HCT116 (cell line): ENCODE results near the gene KIRREL1. TPM values are rescaled to one million over a fixed set of nuclear protein-coding genes. Genes with fewer than 3 reads are reported as not detected.

Experiments
- ATAC-seq: fragments of 200-7000 bp; cut with Tn5 transposase; 2 replicates; pipeline ENCODE4 v1.9.1; 2020; ENCODE audit warnings: mild to moderate bottlenecking, moderate library complexity
- BruUV-seq: library from RNA; stranded (reverse); fragments of 400-500 nt; replicated peaks from 2 replicates; lab custom pipeline; 2021; lab: Mats Ljungman, UMichigan
- CTCF ChIA-PET: fragments of 300-600 bp; sonication (Branson Sonifier 250); formaldehyde crosslinking; loops from one replicate; lab custom pipeline; 2021; ENCODE audit warnings: antibody characterized with exemption; lab: Charles Lee
- POLR2A ChIA-PET: fragments of 300-600, 350-600 bp; sonication (Branson Sonifier 250); formaldehyde crosslinking; loops from one replicate; lab custom pipeline; 2021; ENCODE audit warnings: antibody characterized with exemption; lab: Charles Lee
- RAD21 ChIA-PET, 2 experiments: fragments of 300-600 bp; sonication (Branson Sonifier 250); formaldehyde crosslinking; loops; one replicate each; lab custom pipeline; 2023; ENCODE audit warnings: low total read pairs in 2 of 2; ENCODE audit not compliant: uncharacterized antibody in 2 of 2, unreplicated experiment in 2 of 2, low non-redundant PET in 1 of 2; lab: Charles Lee
- DNase-seq: peaks from one replicate; pipeline ENCODE4 v3.0.0-alpha.2; 2010; ENCODE audit warnings: low read depth, low spot score
- H2AFZ ChIP-seq: fragments of 200-600 bp; shearing (Covaris generic), sonication (generic); 2 replicates; pipeline ENCODE4 v1.6.1; 2017; ENCODE audit warnings: low read depth, mixed run types, mixed read lengths, antibody characterized with exemption, low read length; ENCODE audit not compliant: poor library complexity, severe bottlenecking
- H3K27ac ChIP-seq: 2 replicates; pipeline ENCODE4 v1.5.1; 2012; ENCODE audit warnings: low read depth, low read length
- H3K27me3 ChIP-seq: fragments of 200-600 bp; sonication (generic); 2 replicates; pipeline ENCODE4 v1.6.1; 2016; ENCODE audit warnings: mixed run types, low read length, mixed read lengths; ENCODE audit not compliant: insufficient read depth
- H3K36me3 ChIP-seq, 2 experiments: fragments of 200-500 bp in 1 of 2; fragments of 200-600 bp in 1 of 2; sonication (Bioruptor generic) in 1 of 2; sonication (generic) in 1 of 2; 2 replicates each; pipeline versions ENCODE4 v1.5.1 to v1.6.1; 2014 to 2016; ENCODE audit warnings: low read length in 2 of 2, inconsistent platforms in 1 of 2, mixed read lengths in 1 of 2, mixed run types in 1 of 2; ENCODE audit not compliant: insufficient read depth in 2 of 2, control insufficient read depth in 1 of 2
- H3K4me1 ChIP-seq, 2 experiments: fragments of 200-600 bp in 1 of 2; sonication (generic) in 1 of 2; 2 replicates each; pipeline versions ENCODE4 v1.5.1 to v1.6.1; 2012 to 2017; ENCODE audit warnings: low read length in 2 of 2, inconsistent platforms in 1 of 2, mild to moderate bottlenecking in 1 of 2, mixed read lengths in 1 of 2, mixed run types in 1 of 2, moderate library complexity in 1 of 2; ENCODE audit not compliant: insufficient read depth in 2 of 2, control insufficient read depth in 1 of 2
- H3K4me2 ChIP-seq: fragments of 200-600 bp; sonication (generic); 2 replicates; pipeline ENCODE4 v1.6.1; 2017; ENCODE audit warnings: mixed run types, low read length, mixed read lengths
- H3K4me3 ChIP-seq, 2 experiments: fragments of 200-600 bp in 1 of 2; sonication (generic) in 1 of 2; replicated peaks in 1 of 2; 2 replicates each; pipeline ENCODE4 v1.5.1; 2011 to 2016; ENCODE audit warnings: low read length in 2 of 2, control low read depth in 1 of 2, low read depth in 1 of 2, mild to moderate bottlenecking in 1 of 2, mixed read lengths in 1 of 2, mixed run types in 1 of 2
- H3K79me2 ChIP-seq: fragments of 200-600 bp; sonication (generic); 2 replicates; pipeline ENCODE4 v1.6.1; 2017; ENCODE audit warnings: mild to moderate bottlenecking, mixed run types, low read length, moderate library complexity, mixed read lengths; ENCODE audit not compliant: insufficient read depth
- H3K9ac ChIP-seq: fragments of 200-600 bp; sonication (generic); 2 replicates; pipeline ENCODE4 v1.6.1; 2016; ENCODE audit warnings: low read length, mixed read lengths
- H3K9me2 ChIP-seq: fragments of 200-600 bp; sonication (generic), shearing (Covaris generic); 2 replicates; pipeline ENCODE4 v1.6.1; 2017; ENCODE audit warnings: mixed run types, mild to moderate bottlenecking, moderate library complexity; ENCODE audit not compliant: insufficient read depth
- H3K9me3 ChIP-seq, 2 experiments: fragments of 200-500 bp in 1 of 2; fragments of 200-600 bp in 1 of 2; sonication (Bioruptor generic) in 1 of 2; sonication (generic) in 1 of 2; 2 replicates each; pipeline ENCODE4 v1.6.1; 2014 to 2017; ENCODE audit warnings: low read length in 2 of 2, mixed read lengths in 2 of 2, inconsistent platforms in 1 of 2, low read depth in 1 of 2, mild to moderate bottlenecking in 1 of 2, mixed run types in 1 of 2, moderate library complexity in 1 of 2; ENCODE audit not compliant: control insufficient read depth in 1 of 2, insufficient read depth in 1 of 2
- H4K20me1 ChIP-seq: fragments of 200-600 bp; sonication (generic), shearing (Covaris generic); 2 replicates; pipeline ENCODE4 v1.6.1; 2017; ENCODE audit warnings: mixed run types, mild to moderate bottlenecking, moderate library complexity; ENCODE audit not compliant: insufficient read depth
- JUND ChIP-seq: IDR thresholded peaks from 2 replicates; pipeline ENCODE4 v1.6.1; 2012
- TCF7L2 ChIP-seq: IDR thresholded peaks from 2 replicates; pipeline ENCODE4 v1.7.0; 2011; ENCODE audit warnings: borderline replicate concordance, inconsistent platforms; ENCODE audit not compliant: insufficient read depth, insufficient read length; ENCODE audit errors: extremely low read depth
- ZNF274 ChIP-seq: fragments of 200-500 bp; sonication (Bioruptor generic); IDR thresholded peaks from 2 replicates; pipeline ENCODE4 v1.6.1; 2014; ENCODE audit warnings: mild to moderate bottlenecking, low read depth, low read length, inconsistent platforms
- intact Hi-C: fragments of 100-400 bp; cut with micrococcal nuclease; formaldehyde crosslinking; loops from 2 replicates; pipeline ENCODE4 v1.10.0; 2022
- total RNA-seq: library from RNA; stranded (reverse); gene quantifications from one replicate; pipeline ENCODE4 v1.2.1, GENCODE V29; 2021; ENCODE audit not compliant: unreplicated experiment
- TF ChIP-seq, protein P1 (sequence below): IDR thresholded peaks from 2 replicates; pipeline ENCODE4 v1.6.1; 2012; ENCODE audit warnings: low read depth

KIRREL1 gene
- total RNA-seq, 1 experiment from 2014 or later = 20.0 TPM

DNA sequence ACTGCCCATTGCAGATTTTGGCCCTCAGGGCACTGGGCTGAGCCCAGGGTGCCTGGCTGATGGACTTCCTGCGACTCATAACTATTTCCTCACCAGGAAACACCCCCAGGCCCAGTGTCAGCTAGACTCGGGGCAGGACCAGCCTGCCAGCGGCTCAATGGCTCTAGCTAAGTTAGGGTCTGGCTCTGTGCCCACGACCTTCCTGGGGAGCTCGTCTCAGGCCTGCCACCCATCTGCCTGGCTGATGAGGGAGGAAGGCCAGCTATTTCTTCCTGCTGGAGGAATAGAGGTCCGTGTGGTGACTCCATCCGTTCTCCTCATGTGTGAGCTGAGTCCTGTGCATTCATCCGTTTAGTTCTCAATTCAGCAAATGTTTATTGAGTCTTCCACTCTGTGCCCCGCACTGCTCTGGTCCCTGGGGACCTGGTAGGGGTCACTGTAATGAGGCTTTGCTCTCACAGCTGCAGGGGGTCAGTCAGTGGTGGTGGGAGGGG, 44.5 kb downstream of the KIRREL1 start (continued):
- TF ChIP-seq, protein P1, sequence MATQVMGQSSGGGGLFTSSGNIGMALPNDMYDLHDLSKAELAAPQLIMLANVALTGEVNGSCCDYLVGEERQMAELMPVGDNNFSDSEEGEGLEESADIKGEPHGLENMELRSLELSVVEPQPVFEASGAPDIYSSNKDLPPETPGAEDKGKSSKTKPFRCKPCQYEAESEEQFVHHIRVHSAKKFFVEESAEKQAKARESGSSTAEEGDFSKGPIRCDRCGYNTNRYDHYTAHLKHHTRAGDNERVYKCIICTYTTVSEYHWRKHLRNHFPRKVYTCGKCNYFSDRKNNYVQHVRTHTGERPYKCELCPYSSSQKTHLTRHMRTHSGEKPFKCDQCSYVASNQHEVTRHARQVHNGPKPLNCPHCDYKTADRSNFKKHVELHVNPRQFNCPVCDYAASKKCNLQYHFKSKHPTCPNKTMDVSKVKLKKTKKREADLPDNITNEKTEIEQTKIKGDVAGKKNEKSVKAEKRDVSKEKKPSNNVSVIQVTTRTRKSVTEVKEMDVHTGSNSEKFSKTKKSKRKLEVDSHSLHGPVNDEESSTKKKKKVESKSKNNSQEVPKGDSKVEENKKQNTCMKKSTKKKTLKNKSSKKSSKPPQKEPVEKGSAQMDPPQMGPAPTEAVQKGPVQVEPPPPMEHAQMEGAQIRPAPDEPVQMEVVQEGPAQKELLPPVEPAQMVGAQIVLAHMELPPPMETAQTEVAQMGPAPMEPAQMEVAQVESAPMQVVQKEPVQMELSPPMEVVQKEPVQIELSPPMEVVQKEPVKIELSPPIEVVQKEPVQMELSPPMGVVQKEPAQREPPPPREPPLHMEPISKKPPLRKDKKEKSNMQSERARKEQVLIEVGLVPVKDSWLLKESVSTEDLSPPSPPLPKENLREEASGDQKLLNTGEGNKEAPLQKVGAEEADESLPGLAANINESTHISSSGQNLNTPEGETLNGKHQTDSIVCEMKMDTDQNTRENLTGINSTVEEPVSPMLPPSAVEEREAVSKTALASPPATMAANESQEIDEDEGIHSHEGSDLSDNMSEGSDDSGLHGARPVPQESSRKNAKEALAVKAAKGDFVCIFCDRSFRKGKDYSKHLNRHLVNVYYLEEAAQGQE = no peak

DNA sequence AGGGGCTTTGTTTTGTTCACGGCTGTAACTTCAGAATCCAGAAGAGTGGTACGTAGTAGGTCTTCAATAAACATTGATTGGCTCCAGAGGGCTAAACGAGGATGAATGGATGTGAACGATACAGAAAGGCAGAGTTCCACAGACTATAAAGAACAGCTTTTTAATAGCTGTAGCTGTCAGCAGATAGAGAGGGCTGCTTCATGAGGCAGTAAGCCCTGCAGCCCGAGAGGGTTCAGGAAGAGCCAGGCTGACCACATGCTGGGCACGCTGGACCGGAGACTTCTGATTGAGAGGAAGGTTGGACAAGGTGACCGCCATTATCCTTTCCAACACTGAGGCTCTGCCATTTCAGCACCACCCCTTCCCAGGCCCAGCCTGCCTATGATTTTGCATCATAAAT, 45.3 kb downstream of the KIRREL1 start:
- H4K20me1 ChIP-seq = no peaks in the 10 kb centered on the region
- no peak for DNase-seq
- no peak overlapping the region for H3K4me3 ChIP-seq
- CTCF ChIA-PET = interaction anchor here (1.5 kb wide), 1 partner anchor 47 kb away, joined by 5 read pairs; no protein-coding TSS in a partner anchor
- no peak for ATAC-seq
- H3K4me1 ChIP-seq = peaks cover 9 to 23% of the 10 kb centered on the region in 2 experiments
- H3K79me2 ChIP-seq = peaks cover 83% of the 10 kb centered on the region
- no TSS peak for BruUV-seq
- no peaks in the 10 kb centered on the region for H3K9me2 ChIP-seq
- no peak overlapping the region for H3K27ac ChIP-seq
- no peaks in the 10 kb centered on the region for H3K9me3 ChIP-seq
- intact Hi-C loops = no loop called here
- TF ChIP-seq JUND (no peak), TCF7L2 (no peak), ZNF274 (no peak)
- no peaks in the 10 kb centered on the region for H3K27me3 ChIP-seq
- H2AFZ ChIP-seq = no peak overlapping the region
- RAD21 ChIA-PET = interaction anchor here in 1 of 2 experiments (0.9 kb wide), 1 partner anchor 47 kb away, joined by 3 read pairs; no protein-coding TSS in a partner anchor
- no peak overlapping the region for H3K9ac ChIP-seq
- no peaks in the 10 kb centered on the region for H3K36me3 ChIP-seq
- no peak overlapping the region for H3K4me2 ChIP-seq
- POLR2A ChIA-PET = no interaction called here
